Activated B cell treated with CpG ODN at 0.5 μM for 24 hours (primary cell): ENCODE results near the gene TMEM150C. TPM values are rescaled to one million over a fixed set of nuclear protein-coding genes. Genes with fewer than 3 reads are reported as not detected.
"Not testable (repeated sequence)": the region's sequence is repeated elsewhere in the genome, so short reads cannot be mapped to it uniquely, and the experiment has no call there.

ENCODE experiments used
- ATAC-seq: fragments of 200-7000 bp; cut with Tn5 transposase; one replicate; pipeline ENCODE4 v1.10.0; 2021; ENCODE audit warnings: low read depth, mild to moderate bottlenecking, moderate library complexity
- CTCF ChIA-PET: fragments of 350-600 bp; sonication (Branson Sonifier 250); formaldehyde crosslinking; loops from one replicate; lab custom pipeline; 2021; ENCODE audit warnings: antibody characterized with exemption; lab: Charles Lee
- POLR2A ChIA-PET: fragments of 350-600 bp; sonication (Branson Sonifier 250); formaldehyde crosslinking; loops from one replicate; lab custom pipeline; 2021; ENCODE audit warnings: antibody characterized with exemption; lab: Charles Lee
- DNase-seq: peaks from one replicate; pipeline ENCODE4 v3.0.0; 2022
- H3K27ac Mint-ChIP-seq: one replicate; pipeline ENCODE4 v1.8.0; 2020; ENCODE audit warnings: mixed read lengths
- H3K27me3 Mint-ChIP-seq: one replicate; pipeline ENCODE4 v1.8.0; 2021; ENCODE audit warnings: mixed read lengths
- H3K36me3 Mint-ChIP-seq: one replicate; pipeline ENCODE4 v1.8.0; 2021; ENCODE audit warnings: low read depth, mixed read lengths
- H3K4me1 Mint-ChIP-seq: one replicate; pipeline ENCODE4 v1.8.0; 2021; ENCODE audit warnings: mixed read lengths
- H3K4me3 Mint-ChIP-seq: one replicate; pipeline ENCODE4 v1.8.0; 2020; ENCODE audit warnings: mild to moderate bottlenecking, mixed read lengths
- H3K9me3 Mint-ChIP-seq: one replicate; pipeline ENCODE4 v1.8.0; 2020; ENCODE audit warnings: mixed read lengths
- intact Hi-C: fragments of 100-400 bp; cut with micrococcal nuclease; formaldehyde crosslinking; loops from one replicate; pipeline ENCODE4 v1.15.1; 2024
- total RNA-seq: library from RNA; stranded (reverse); gene quantifications from 2 replicates; pipeline ENCODE4 v1.2.3, GENCODE V29; 2022
- TF ChIP-seq, protein P1 (sequence below): fragments of 200-600 bp; IDR thresholded peaks from one replicate; pipeline ENCODE4 v1.8.0; 2022; ENCODE audit warnings: antibody characterized with exemption, mild to moderate bottlenecking

TMEM150C gene
- total RNA-seq, 1 donor from 2014 or later = not detected

DNA sequence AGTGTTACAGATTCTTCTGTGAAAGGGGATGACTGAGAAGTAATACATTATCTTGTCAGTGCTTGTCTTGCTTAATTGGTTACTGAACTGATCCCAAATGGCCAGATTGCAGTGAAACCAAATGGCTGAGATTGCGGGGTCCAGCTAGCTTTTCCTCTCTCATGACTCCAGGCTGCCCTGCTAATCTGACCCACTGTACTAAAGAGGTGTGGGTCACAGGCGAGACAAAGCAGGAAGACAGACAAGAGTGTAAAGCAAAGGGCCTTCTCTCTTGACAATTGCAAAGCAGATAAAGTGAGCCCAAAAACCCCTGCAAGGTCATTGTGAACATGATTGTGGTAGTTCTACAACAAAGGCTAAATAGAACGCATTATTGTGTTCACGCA lies 2.1 kb downstream of the TMEM150C start:
- no peak overlapping the region for H3K4me3 Mint-ChIP-seq
- peaks cover 12% of the 10 kb centered on the region for H3K4me1 Mint-ChIP-seq
- no peaks in the 10 kb centered on the region for H3K36me3 Mint-ChIP-seq
- TF ChIP-seq, protein P1, sequence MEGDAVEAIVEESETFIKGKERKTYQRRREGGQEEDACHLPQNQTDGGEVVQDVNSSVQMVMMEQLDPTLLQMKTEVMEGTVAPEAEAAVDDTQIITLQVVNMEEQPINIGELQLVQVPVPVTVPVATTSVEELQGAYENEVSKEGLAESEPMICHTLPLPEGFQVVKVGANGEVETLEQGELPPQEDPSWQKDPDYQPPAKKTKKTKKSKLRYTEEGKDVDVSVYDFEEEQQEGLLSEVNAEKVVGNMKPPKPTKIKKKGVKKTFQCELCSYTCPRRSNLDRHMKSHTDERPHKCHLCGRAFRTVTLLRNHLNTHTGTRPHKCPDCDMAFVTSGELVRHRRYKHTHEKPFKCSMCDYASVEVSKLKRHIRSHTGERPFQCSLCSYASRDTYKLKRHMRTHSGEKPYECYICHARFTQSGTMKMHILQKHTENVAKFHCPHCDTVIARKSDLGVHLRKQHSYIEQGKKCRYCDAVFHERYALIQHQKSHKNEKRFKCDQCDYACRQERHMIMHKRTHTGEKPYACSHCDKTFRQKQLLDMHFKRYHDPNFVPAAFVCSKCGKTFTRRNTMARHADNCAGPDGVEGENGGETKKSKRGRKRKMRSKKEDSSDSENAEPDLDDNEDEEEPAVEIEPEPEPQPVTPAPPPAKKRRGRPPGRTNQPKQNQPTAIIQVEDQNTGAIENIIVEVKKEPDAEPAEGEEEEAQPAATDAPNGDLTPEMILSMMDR = no peak
- ChIA-PET POLR2A (no interaction called here), CTCF (no interaction called here)
- DNase-seq (no peak), ATAC-seq (no peak)
- H3K27ac Mint-ChIP-seq = no peak overlapping the region
- no peaks in the 10 kb centered on the region for H3K9me3 Mint-ChIP-seq
- H3K27me3 Mint-ChIP-seq = peaks cover 55% of the 10 kb centered on the region
- intact Hi-C loops = no loop called here

DNA sequence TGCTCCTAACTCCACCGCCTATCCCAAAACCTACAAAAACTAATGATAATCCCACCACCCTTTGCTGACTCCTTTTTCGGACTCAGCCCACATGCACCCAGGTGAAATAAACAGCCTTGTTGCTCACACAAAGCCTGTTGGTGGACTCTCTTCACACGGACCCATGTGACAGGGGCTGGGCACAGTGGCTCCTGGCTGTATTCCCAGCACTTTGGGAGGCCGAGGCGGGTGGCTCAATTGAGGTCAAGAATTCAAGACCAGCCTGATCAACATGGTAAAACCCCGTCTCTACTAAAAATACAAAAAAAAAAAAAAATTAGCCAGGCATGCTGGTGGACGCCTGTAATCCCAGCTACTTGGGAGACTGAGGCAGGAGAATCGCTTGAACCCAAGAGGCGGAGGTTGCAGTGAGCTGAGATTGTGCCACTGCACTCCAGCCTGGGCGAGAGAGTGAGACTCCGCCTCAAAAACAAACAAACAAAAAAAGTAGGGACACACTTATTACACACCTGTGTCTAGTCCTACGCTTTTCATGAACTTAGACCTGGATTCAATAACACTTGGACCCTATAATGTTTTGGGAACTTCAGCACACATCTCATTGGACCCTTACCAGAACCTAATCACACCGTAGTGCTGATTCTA lies 2.6 kb downstream of the TMEM150C start:
- intact Hi-C loops, H3K4me3 Mint-ChIP-seq, DNase-seq, CTCF ChIA-PET, H3K36me3 Mint-ChIP-seq, H3K27ac Mint-ChIP-seq, H3K9me3 Mint-ChIP-seq, ATAC-seq, POLR2A ChIA-PET: not testable (repeated sequence)
- peaks cover 55% of the 10 kb centered on the region for H3K27me3 Mint-ChIP-seq
- H3K4me1 Mint-ChIP-seq = peaks cover 12% of the 10 kb centered on the region

DNA sequence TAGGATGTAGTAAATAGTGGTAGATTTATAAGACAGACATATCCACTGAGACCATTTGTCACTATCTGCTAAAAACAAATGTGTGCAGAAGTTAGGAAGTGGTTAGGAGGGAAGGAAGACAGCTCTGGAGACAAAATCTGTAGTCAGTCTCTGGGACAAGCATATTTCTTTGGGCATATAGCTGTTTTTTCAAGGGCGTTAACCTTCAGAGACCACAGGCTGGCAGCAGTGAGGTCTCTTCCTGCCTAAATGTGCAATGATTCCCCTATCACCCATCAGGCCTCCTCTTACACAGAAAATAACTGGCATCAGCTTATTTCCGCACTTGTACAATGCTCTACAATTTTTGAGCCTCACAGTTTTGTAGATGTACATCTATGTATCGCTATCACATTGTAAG lies 6.5 kb downstream of the TMEM150C start:
- no peak overlapping the region for H3K4me3 Mint-ChIP-seq
- POLR2A ChIA-PET = no interaction called here
- DNase-seq (no peak), ATAC-seq (no peak)
- no peaks in the 10 kb centered on the region for H3K9me3 Mint-ChIP-seq
- TF ChIP-seq, protein P1 = no peak
- peaks cover 26% of the 10 kb centered on the region for H3K27me3 Mint-ChIP-seq
- no peak overlapping the region for H3K27ac Mint-ChIP-seq
- H3K36me3 Mint-ChIP-seq = no peaks in the 10 kb centered on the region
- H3K4me1 Mint-ChIP-seq = no peaks in the 10 kb centered on the region
- CTCF ChIA-PET = no interaction called here
- intact Hi-C loops = no loop called here

DNA sequence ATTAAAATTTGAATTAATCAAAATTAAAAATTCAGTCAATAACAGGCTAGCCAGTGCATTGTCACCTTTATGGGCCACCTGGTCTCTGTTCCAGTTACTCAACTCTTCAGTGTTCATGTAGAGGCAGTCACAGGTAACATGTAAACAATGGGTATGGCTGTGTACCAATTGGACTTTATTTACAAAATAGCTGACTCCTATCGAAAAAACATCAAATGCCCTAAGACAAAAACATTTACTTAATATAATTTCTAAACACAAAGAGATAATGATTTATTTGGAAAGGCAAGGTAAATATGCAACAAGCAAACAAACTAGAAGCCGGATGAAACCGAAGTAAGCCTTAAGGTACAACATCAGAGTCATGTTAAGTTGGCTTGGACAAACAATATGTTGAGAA lies 8.8 kb downstream of the TMEM150C start:
- ATAC-seq = no peak
- Mint-ChIP-seq H3K9me3 (peaks cover 2% of the 10 kb centered on the region), H3K27ac (no peak overlapping the region), H3K4me1 (no peaks in the 10 kb centered on the region), H3K27me3 (peaks cover 10% of the 10 kb centered on the region), H3K36me3 (no peaks in the 10 kb centered on the region), H3K4me3 (no peak overlapping the region)
- DNase-seq = no peak
- CTCF ChIA-PET = no interaction called here
- POLR2A ChIA-PET = no interaction called here
- TF ChIP-seq, protein P1 = no peak
- intact Hi-C loops = no loop called here

DNA sequence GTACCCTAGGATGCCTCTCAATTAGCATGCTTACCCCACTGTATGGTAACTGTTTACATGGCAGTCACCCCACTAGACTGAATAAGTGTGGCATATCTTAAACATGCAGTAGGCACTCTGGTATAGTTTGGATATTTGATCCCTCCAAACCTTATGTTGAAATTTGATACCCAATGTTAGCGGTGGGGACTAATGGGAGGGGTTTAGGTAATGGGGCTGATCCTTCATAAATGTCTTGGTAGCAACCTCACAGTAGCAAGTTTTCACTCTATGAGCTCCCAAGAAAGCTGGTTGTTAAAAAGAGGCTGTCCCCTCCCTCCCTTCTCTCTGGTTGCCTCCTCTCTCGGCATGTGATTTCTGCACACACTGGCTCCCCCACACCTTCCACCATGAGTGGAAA lies 10.1 kb downstream of the TMEM150C start:
- TF ChIP-seq, protein P1 = no peak
- Mint-ChIP-seq H3K27ac (no peak overlapping the region), H3K27me3 (peaks cover 4% of the 10 kb centered on the region), H3K9me3 (peaks cover 6% of the 10 kb centered on the region), H3K4me3 (no peak overlapping the region), H3K36me3 (no peaks in the 10 kb centered on the region), H3K4me1 (no peaks in the 10 kb centered on the region)
- intact Hi-C loops = no loop called here
- POLR2A ChIA-PET = no interaction called here
- DNase-seq (no peak), ATAC-seq (no peak)
- CTCF ChIA-PET = no interaction called here

DNA sequence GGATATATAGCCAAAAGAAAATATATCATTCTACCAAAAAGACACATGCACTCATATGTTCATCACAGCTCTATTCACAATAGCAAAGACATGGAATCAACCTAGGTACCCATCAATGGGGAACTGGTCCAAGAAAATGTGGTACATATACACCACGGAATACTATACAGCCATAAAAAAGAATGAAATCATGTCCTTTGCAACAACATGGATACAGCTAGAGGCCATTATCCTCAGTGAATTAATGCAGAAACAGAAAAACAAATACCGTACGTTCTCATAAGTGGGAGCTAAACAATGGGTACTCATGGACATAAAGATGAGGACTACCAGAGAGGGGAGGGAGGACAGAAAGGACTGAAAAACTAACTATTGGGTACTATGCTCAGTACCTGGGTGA lies 13.9 kb downstream of the TMEM150C start:
- H3K36me3 Mint-ChIP-seq, DNase-seq, H3K27ac Mint-ChIP-seq, ATAC-seq, CTCF ChIA-PET, H3K4me3 Mint-ChIP-seq, H3K4me1 Mint-ChIP-seq, H3K9me3 Mint-ChIP-seq, intact Hi-C loops, POLR2A ChIA-PET, H3K27me3 Mint-ChIP-seq: not testable (repeated sequence)
